A549 (cell line): ENCODE measurements around the gene SCUBE1. TPM values are rescaled to one million over a fixed set of nuclear protein-coding genes. Genes with fewer than 3 reads are reported as not detected.

Source experiments
- ATAC-seq, 2 experiments: fragments of 200-7000 bp in 1 of 2; fragments of >200 bp in 1 of 2; cut with Nextera tagmentation in 1 of 2; cut with Tn5 transposase in 1 of 2; 3 replicates each; pipeline versions ENCODE4 v1.8.0 to v1.9.1; 2018 to 2020; ENCODE audit warnings: mild to moderate bottlenecking in 1 of 2, moderate library complexity in 1 of 2
- CTCF ChIA-PET: fragments of 300-600 bp; sonication (Branson Sonifier 250); formaldehyde crosslinking; extraction: SDS; loops from one replicate; lab custom pipeline; 2021; ENCODE audit warnings: antibody characterized with exemption, inconsistent platforms; lab: Yijun Ruan, JAX
- POLR2A ChIA-PET: fragments of 350-600 bp; formaldehyde crosslinking; extraction: SDS; loops from one replicate; lab custom pipeline; 2021; ENCODE audit warnings: antibody characterized with exemption, inconsistent platforms; lab: Yijun Ruan, JAX
- DNase-seq, 2 experiments: peaks; one replicate each; pipeline versions ENCODE4 v3.0.0 to v3.0.0-alpha.2; 2011 to 2016; ENCODE audit warnings: low read depth in 1 of 2, low spot score in 1 of 2
- FAIRE-seq: peaks from 2 replicates; lab custom pipeline; 2011; peaks lifted over from hg19 to GRCh38; lab: Jason Lieb, UNC
- H3K27ac ChIP-seq, 2 experiments: fragments of >200 bp; sonication (Bioruptor Twin); formaldehyde crosslinking; 3 replicates each; pipeline ENCODE4 v1.5.1; 2016 to 2017
- H3K4me1 ChIP-seq: fragments of >200 bp; sonication (Bioruptor Twin); formaldehyde crosslinking; 3 replicates; pipeline ENCODE4 v1.6.1; 2016
- H3K4me2 ChIP-seq: fragments of >200 bp; sonication (Bioruptor Twin); formaldehyde crosslinking; 3 replicates; pipeline ENCODE4 v1.6.1; 2016
- H3K4me3 ChIP-seq: fragments of >200 bp; sonication (Bioruptor Twin); formaldehyde crosslinking; 3 replicates; pipeline ENCODE4 v1.5.1; 2016
- H3K9me3 ChIP-seq: fragments of >200 bp; sonication (Bioruptor Twin); formaldehyde crosslinking; 3 replicates; pipeline ENCODE4 v1.6.1; 2016
- BCL3 ChIP-seq: fragments of >200 bp; sonication (Bioruptor Twin); formaldehyde crosslinking; IDR thresholded peaks from 3 replicates; pipeline ENCODE4 v1.6.1; 2016
- BHLHE40 ChIP-seq: IDR thresholded peaks from 2 replicates; pipeline ENCODE4 v1.6.1; 2012; ENCODE audit warnings: low read depth, low read length, inconsistent platforms
- CBX8 ChIP-seq: fragments of 200-600 bp; sonication (generic); IDR thresholded peaks from 2 replicates; pipeline ENCODE4 v1.6.1; 2016
- E2F6 ChIP-seq: IDR thresholded peaks from 2 replicates; pipeline ENCODE4 v1.6.1; 2012; ENCODE audit warnings: low read depth, borderline replicate concordance
- EHMT2 ChIP-seq: fragments of 200-600 bp; sonication (generic); IDR thresholded peaks from 2 replicates; pipeline ENCODE4 v1.6.1; 2016; ENCODE audit warnings: antibody characterized with exemption, low read depth, mild to moderate bottlenecking, moderate library complexity
- EP300 ChIP-seq, 2 experiments: fragments of >200 bp; sonication (Bioruptor Twin); formaldehyde crosslinking; IDR thresholded peaks; 2 replicates in 1 of 2; 3 replicates in 1 of 2; pipeline ENCODE4 v1.6.1; 2016 to 2017
- ESRRA ChIP-seq: fragments of 150-350 bp; IDR thresholded peaks from 2 replicates; pipeline ENCODE4 v1.6.1; 2014; ENCODE audit warnings: mild to moderate bottlenecking, low read length, borderline replicate concordance
- FOSL2 ChIP-seq, 2 experiments: fragments of 450-650 bp in 1 of 2; fragments of >200 bp in 1 of 2; sonication (Bioruptor Twin) in 1 of 2; formaldehyde crosslinking; IDR thresholded peaks; 2 replicates each; pipeline versions ENCODE4 v1.5.0 to v1.6.1; 2016 to 2020; ENCODE audit warnings: mild to moderate bottlenecking in 1 of 2, moderate library complexity in 1 of 2
- FOXS1 ChIP-seq: fragments of 250-450 bp; sonication (Bioruptor Pico); IDR thresholded peaks from 2 replicates; pipeline ENCODE4 v1.5.0; 2020; ENCODE audit warnings: mild to moderate bottlenecking, moderate library complexity
- GATA3 ChIP-seq: IDR thresholded peaks from 2 replicates; pipeline ENCODE4 v1.6.1; 2012; ENCODE audit warnings: borderline replicate concordance
- HDAC2 ChIP-seq: fragments of 200-600 bp; sonication (generic); IDR thresholded peaks from 2 replicates; pipeline ENCODE4 v1.6.1; 2016
- HES2 ChIP-seq: fragments of >200 bp; sonication (Bioruptor Twin); formaldehyde crosslinking; IDR thresholded peaks from 2 replicates; pipeline ENCODE4 v1.6.1; 2016
- HMGXB4 ChIP-seq: fragments of 250-450 bp; sonication (Bioruptor Pico); IDR thresholded peaks from 2 replicates; pipeline ENCODE4 v1.5.0; 2021; ENCODE audit warnings: mild to moderate bottlenecking, moderate library complexity, borderline replicate concordance
- HOXA7 ChIP-seq: fragments of 250-450 bp; sonication (Bioruptor Pico); IDR thresholded peaks from 2 replicates; pipeline ENCODE4 v1.5.0; 2020; ENCODE audit warnings: mild to moderate bottlenecking, moderate library complexity
- KDM1A ChIP-seq: fragments of 200-600 bp; sonication (generic); IDR thresholded peaks from 2 replicates; pipeline ENCODE4 v1.6.1; 2016; ENCODE audit warnings: low read depth, mild to moderate bottlenecking
- KDM5A ChIP-seq: fragments of 200-600 bp; sonication (generic); IDR thresholded peaks from 2 replicates; pipeline ENCODE4 v1.6.1; 2016; ENCODE audit warnings: antibody characterized with exemption, mild to moderate bottlenecking
- MAX ChIP-seq: IDR thresholded peaks from 2 replicates; pipeline ENCODE4 v1.6.1; 2012
- MAZ ChIP-seq: fragments of 150-350 bp; IDR thresholded peaks from 2 replicates; pipeline ENCODE4 v1.6.1; 2014; ENCODE audit warnings: antibody characterized with exemption, low read depth, low read length, borderline replicate concordance
- NFE2L2 ChIP-seq: fragments of 150-350 bp; conservative IDR thresholded peaks from 2 replicates; pipeline ENCODE4 v1.6.1; 2014; ENCODE audit warnings: low read length
- NPAS2 ChIP-seq: fragments of 250-450 bp; sonication (Bioruptor Pico); IDR thresholded peaks from 2 replicates; pipeline ENCODE4 v1.8.0; 2022; ENCODE audit warnings: mild to moderate bottlenecking, moderate library complexity, borderline replicate concordance
- RAD21 ChIP-seq, 2 experiments: fragments of >200 bp in 1 of 2; sonication (Bioruptor Twin) in 1 of 2; formaldehyde crosslinking in 1 of 2; IDR thresholded peaks in 1 of 2; conservative IDR thresholded peaks in 1 of 2; 2 replicates in 1 of 2; 3 replicates in 1 of 2; pipeline ENCODE4 v1.6.1; 2012 to 2018; ENCODE audit warnings: inconsistent platforms in 1 of 2
- RCOR1 ChIP-seq: fragments of 150-350 bp; IDR thresholded peaks from 2 replicates; pipeline ENCODE4 v1.6.1; 2014; ENCODE audit warnings: antibody characterized with exemption, low read length, low read depth
- REST ChIP-seq: fragments of 200-600 bp; sonication (generic); IDR thresholded peaks from 2 replicates; pipeline ENCODE4 v1.6.1; 2016; ENCODE audit warnings: antibody characterized with exemption, mild to moderate bottlenecking, moderate library complexity
- RNF2 ChIP-seq: fragments of 200-600 bp; sonication (generic); IDR thresholded peaks from 2 replicates; pipeline ENCODE4 v1.6.1; 2016; ENCODE audit warnings: low read depth, mild to moderate bottlenecking, antibody characterized with exemption, moderate library complexity, borderline replicate concordance
- TP53 ChIP-seq: fragments of 250-450 bp; sonication (Bioruptor Pico); IDR thresholded peaks from 2 replicates; pipeline ENCODE4 v1.5.0; 2021; ENCODE audit warnings: mild to moderate bottlenecking, moderate library complexity
- USF2 ChIP-seq: fragments of 450-650 bp; IDR thresholded peaks from 2 replicates; pipeline ENCODE4 v1.6.1; 2014; ENCODE audit warnings: antibody characterized with exemption
- ZC3H11A ChIP-seq: fragments of 450-650 bp; IDR thresholded peaks from 2 replicates; pipeline ENCODE4 v1.6.1; 2014; ENCODE audit warnings: antibody characterized with exemption, mild to moderate bottlenecking
- ZNF302 ChIP-seq: fragments of 250-450 bp; sonication (Bioruptor Pico); IDR thresholded peaks from 2 replicates; pipeline ENCODE4 v1.9.0; 2021; ENCODE audit warnings: inconsistent platforms, mild to moderate bottlenecking, moderate library complexity
- ZSCAN20 ChIP-seq: fragments of 250-450 bp; sonication (Bioruptor Pico); IDR thresholded peaks from 2 replicates; pipeline ENCODE4 v1.8.0; 2022; ENCODE audit warnings: mild to moderate bottlenecking, moderate library complexity
- WGBS: methylation state at CpG from one replicate; pipeline ENCODE4 v1.1.6; 2017; ENCODE audit errors: missing lambda C conversion rate; 5-methylcytosine and 5-hydroxymethylcytosine counted together
- polyA plus RNA-seq, 4 experiments: library from polyadenylated mRNA; depleted of rRNA in 3 of 4; stranded (reverse); fragments of >200 nt; fragmentation: RNase III in 1 of 4; extraction: RNeasy Plus Mini Kit Qiagen cat#74134 plus additional on column Dnase treatment in 1 of 4; gene quantifications; 2 replicates in 3 of 4; 3 replicates in 1 of 4; pipeline ENCODE4 v1.2.3, GENCODE V29; 2011 to 2017

The SCUBE1 gene
- polyA plus RNA-seq, 2 of the 4 experiments (the other 2 are of a cell fraction) = 0.01 to 0.12 TPM

- H3K4me1 ChIP-seq = no peaks in the 10 kb centered on the region
- ChIA-PET CTCF (interaction anchor here (0.9 to 2.3 kb wide), 2 partner anchors 31 to 643 kb away, joined by 3 to 7 read pairs; no protein-coding TSS in a partner anchor), POLR2A (no interaction called here)
- H3K27ac ChIP-seq = no peak overlapping the region
- no peak overlapping the region for H3K4me2 ChIP-seq
- TF ChIP-seq EP300 (IDR thresholded peaks at IDR 0.05) (no peak), BCL3 (no peak), EHMT2 (no peak), RCOR1 (no peak), KDM1A (no peak), ESRRA (no peak), GATA3 (no peak), TP53 (CRISPR knock-in tag) (no peak), MAX (no peak), REST (no peak), HOXA7 (CRISPR knock-in tag) (no peak), BHLHE40 (no peak), HDAC2 (no peak), ZC3H11A (no peak), FOXS1 (CRISPR knock-in tag) (no peak), KDM5A (no peak), NFE2L2 (no peak), HES2 (no peak), MAZ (no peak), E2F6 (no peak)
- FAIRE-seq (no peak), ATAC-seq (no peak), DNase-seq (no peak)
- WGBS = 81% methylated on average over 10 of the region's 12 CpGs
- H3K9me3 ChIP-seq = no peaks in the 10 kb centered on the region
- H3K4me3 ChIP-seq = no peak overlapping the region
Measured at GRCh38 chr22:43243324-43243723, 99.8 kb downstream of the SCUBE1 start.

GRCh38 chr22:43242627-43243026 lies 100.5 kb downstream of the SCUBE1 start:
- H3K27ac ChIP-seq = no peak overlapping the region
- ATAC-seq (no peak), DNase-seq (no peak), FAIRE-seq (no peak)
- no peaks in the 10 kb centered on the region for H3K4me1 ChIP-seq
- H3K4me3 ChIP-seq = no peak overlapping the region
- H3K9me3 ChIP-seq = no peaks in the 10 kb centered on the region
- 95% methylated on average over 5 of the region's 6 CpGs for WGBS
- ChIA-PET POLR2A (no interaction called here), CTCF (interaction anchor here (0.9 to 2.3 kb wide), 2 partner anchors 31 to 644 kb away, joined by 3 to 7 read pairs; no protein-coding TSS in a partner anchor)
- no peak overlapping the region for H3K4me2 ChIP-seq
- TF ChIP-seq CBX8 = no peak
- no peak for TF ChIP-seq ZSCAN20 (CRISPR knock-in tag)
- TF ChIP-seq HMGXB4 (CRISPR knock-in tag) = no peak
- no peak for TF ChIP-seq RAD21 (conservative IDR thresholded peaks at IDR 0.05 in 1 of 2, IDR thresholded peaks at IDR 0.05 in 1 of 2)
- TF ChIP-seq RNF2 = no peak
- TF ChIP-seq ZNF302 = no peak
- no peak for TF ChIP-seq FOXS1 (CRISPR knock-in tag)
- TF ChIP-seq USF2 = no peak
- TF ChIP-seq NPAS2 (CRISPR knock-in tag) = no peak
- TF ChIP-seq RCOR1 = no peak
- TF ChIP-seq FOSL2 (IDR thresholded peaks at IDR 0.05) = no peak
- TF ChIP-seq FOSL2 (CRISPR knock-in tag; IDR thresholded peaks at IDR 0.05) = no peak
